Measurements from ENCODE around the gene SLC8A3. TPM values are rescaled to one million over a fixed set of nuclear protein-coding genes. Genes with fewer than 3 reads are reported as not detected.

The SLC8A3 gene
- total and polyA plus RNA-seq, 2 experiments from 2014 or later: 0.42 to 2.6 TPM

DNA sequence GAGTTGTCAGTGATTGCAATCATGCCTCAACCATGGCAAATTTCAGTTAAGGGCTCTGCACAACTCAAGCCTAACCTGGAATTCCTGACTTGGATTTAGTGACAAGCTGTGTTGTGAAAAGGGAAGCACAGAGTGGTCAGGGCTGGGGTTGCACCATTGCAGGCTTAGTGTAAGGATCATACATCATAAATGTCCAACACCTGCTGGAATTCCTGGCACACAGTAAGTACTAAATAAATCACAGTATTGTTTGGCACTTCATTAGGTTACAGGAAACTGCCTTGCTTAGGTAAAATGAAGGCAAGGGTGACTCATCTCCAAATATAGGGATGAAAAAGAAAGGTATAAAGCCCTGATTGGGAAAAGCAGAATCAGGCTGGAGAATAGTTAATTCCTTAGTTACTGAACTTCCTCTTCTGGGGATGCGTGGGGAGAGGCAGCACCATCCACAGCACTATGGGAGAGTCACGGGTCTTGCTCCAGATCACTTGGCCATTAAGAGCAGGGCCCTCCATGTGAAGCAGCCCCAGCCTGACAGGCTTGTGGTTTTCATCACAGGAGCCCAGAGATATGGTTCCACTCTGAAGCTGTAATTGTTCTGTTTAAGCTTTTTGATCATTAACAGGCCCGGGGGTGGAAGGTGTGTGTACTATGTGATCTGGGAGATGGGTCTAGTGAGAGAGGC lies 39.7 kb downstream of the SLC8A3 start:
- Histone ChIP-seq H3K4me2 (no peak overlapping the region), H3K79me2 (no peaks in the 10 kb centered on the region), H3K4me1 (ENCODE audit: insufficient read depth) (no peaks in the 10 kb centered on the region), H2AFZ (no peak overlapping the region), H3K27ac (no peak overlapping the region), H3K4me3 (no peak overlapping the region), H3K27me3 (peaks cover 4% of the 10 kb centered on the region), H3K9me2 (replicated peaks; ENCODE audit: insufficient read depth) (no peaks in the 10 kb centered on the region), H3K36me3 (replicated peaks; ENCODE audit: insufficient read depth, low read depth) (no peaks in the 10 kb centered on the region), H4K20me1 (ENCODE audit: insufficient read depth, poor library complexity, severe bottlenecking) (no peaks in the 10 kb centered on the region), H3K9me3 (ENCODE audit: low read depth) (no peaks in the 10 kb centered on the region)
- no peak for DNase-seq (ENCODE audit: low spot score)
- WGBS (ENCODE audit: low lambda C conversion rate, missing lambda C conversion rate): 32% methylated on average over 3 of the region's 3 CpGs
- TF ChIP-seq EZH2 (IDR thresholded peaks at IDR 0.05; ENCODE audit: borderline replicate concordance): no peak
- TF ChIP-seq, protein P1, sequence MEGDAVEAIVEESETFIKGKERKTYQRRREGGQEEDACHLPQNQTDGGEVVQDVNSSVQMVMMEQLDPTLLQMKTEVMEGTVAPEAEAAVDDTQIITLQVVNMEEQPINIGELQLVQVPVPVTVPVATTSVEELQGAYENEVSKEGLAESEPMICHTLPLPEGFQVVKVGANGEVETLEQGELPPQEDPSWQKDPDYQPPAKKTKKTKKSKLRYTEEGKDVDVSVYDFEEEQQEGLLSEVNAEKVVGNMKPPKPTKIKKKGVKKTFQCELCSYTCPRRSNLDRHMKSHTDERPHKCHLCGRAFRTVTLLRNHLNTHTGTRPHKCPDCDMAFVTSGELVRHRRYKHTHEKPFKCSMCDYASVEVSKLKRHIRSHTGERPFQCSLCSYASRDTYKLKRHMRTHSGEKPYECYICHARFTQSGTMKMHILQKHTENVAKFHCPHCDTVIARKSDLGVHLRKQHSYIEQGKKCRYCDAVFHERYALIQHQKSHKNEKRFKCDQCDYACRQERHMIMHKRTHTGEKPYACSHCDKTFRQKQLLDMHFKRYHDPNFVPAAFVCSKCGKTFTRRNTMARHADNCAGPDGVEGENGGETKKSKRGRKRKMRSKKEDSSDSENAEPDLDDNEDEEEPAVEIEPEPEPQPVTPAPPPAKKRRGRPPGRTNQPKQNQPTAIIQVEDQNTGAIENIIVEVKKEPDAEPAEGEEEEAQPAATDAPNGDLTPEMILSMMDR (IDR thresholded peaks at IDR 0.05; ENCODE audit: poor library complexity): no peak
- no peak for TF ChIP-seq EZH2phosphoT487 (IDR thresholded peaks at IDR 0.05; ENCODE audit: low read depth, severe bottlenecking, unreplicated experiment)

DNA sequence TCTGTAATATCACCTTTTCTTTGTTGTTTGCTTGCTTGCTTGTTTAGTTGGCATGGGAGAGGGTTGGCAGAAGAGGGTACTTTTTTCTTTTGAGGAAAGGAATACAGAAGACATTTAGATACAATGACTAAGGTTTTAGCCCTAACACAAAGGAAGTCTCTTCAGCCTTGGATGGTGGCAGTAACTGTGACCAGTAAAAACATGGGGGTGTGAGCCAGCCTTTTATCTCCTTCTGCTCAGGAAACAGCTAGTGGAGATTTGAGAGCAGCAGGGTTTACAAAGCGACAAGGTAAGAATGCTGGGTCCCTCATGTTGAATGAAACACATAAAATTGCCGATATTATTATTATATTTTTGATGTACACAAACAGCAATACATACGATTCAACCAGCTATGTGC lies 40.4 kb downstream of the SLC8A3 start:
- Histone ChIP-seq H3K4me1 (ENCODE audit: insufficient read depth) (no peaks in the 10 kb centered on the region), H3K79me2 (no peaks in the 10 kb centered on the region), H3K27ac (no peak overlapping the region), H3K4me2 (no peak overlapping the region), H3K4me3 (no peak overlapping the region), H3K9me2 (replicated peaks; ENCODE audit: insufficient read depth) (no peaks in the 10 kb centered on the region), H3K9me3 (ENCODE audit: low read depth) (no peaks in the 10 kb centered on the region), H3K27me3 (peaks cover 4% of the 10 kb centered on the region), H3K36me3 (replicated peaks; ENCODE audit: insufficient read depth, low read depth) (no peaks in the 10 kb centered on the region), H2AFZ (no peak overlapping the region), H4K20me1 (ENCODE audit: insufficient read depth, poor library complexity, severe bottlenecking) (no peaks in the 10 kb centered on the region)
- TF ChIP-seq, protein P1 (IDR thresholded peaks at IDR 0.05; ENCODE audit: poor library complexity): no peak
- TF ChIP-seq EZH2phosphoT487 (IDR thresholded peaks at IDR 0.05; ENCODE audit: low read depth, severe bottlenecking, unreplicated experiment): no peak
- no peak for TF ChIP-seq EZH2 (IDR thresholded peaks at IDR 0.05; ENCODE audit: borderline replicate concordance)
- no peak for DNase-seq (ENCODE audit: low spot score)
- WGBS (ENCODE audit: low lambda C conversion rate, missing lambda C conversion rate): 83% methylated on average over 3 of the region's 3 CpGs

DNA sequence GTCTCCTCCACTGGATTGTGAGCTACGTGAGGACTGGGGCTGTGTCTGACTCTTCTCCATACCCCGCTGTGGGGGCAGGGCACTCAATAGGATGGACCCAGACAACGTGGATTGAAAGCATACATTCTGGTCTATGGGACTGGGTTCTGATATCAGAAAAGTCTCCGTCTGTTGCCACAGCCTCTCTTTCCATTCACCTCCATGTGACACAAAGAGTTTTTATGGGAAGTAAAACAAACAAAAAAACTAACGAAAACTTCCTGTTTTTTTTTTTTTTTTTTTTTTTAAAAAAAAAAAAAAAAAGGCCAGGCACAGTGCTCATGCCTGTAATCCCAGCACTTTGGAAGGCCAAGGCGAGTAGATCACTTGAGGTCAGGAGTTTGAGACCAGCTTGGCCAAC lies 44.7 kb downstream of the SLC8A3 start:
- Histone ChIP-seq H3K4me1 (ENCODE audit: insufficient read depth) (no peaks in the 10 kb centered on the region), H3K4me3 (no peak overlapping the region), H3K9me3 (ENCODE audit: low read depth) (no peaks in the 10 kb centered on the region), H3K9me2 (replicated peaks; ENCODE audit: insufficient read depth) (no peaks in the 10 kb centered on the region), H3K27me3 (peaks cover 11% of the 10 kb centered on the region), H4K20me1 (ENCODE audit: insufficient read depth, poor library complexity, severe bottlenecking) (no peaks in the 10 kb centered on the region), H3K27ac (no peak overlapping the region), H3K36me3 (replicated peaks; ENCODE audit: insufficient read depth, low read depth) (no peaks in the 10 kb centered on the region), H3K79me2 (no peaks in the 10 kb centered on the region), H3K4me2 (no peak overlapping the region), H2AFZ (no peak overlapping the region)
- WGBS (ENCODE audit: low lambda C conversion rate, missing lambda C conversion rate): 77% methylated on average over 6 of the region's 6 CpGs
- TF ChIP-seq, protein P1 (IDR thresholded peaks at IDR 0.05; ENCODE audit: poor library complexity): no peak
- TF ChIP-seq EZH2phosphoT487 (IDR thresholded peaks at IDR 0.05; ENCODE audit: low read depth, severe bottlenecking, unreplicated experiment) (no peak), EZH2 (IDR thresholded peaks at IDR 0.05; ENCODE audit: borderline replicate concordance) (no peak)
- DNase-seq (ENCODE audit: low spot score): no peak

All from hepatocyte (in vitro differentiated cells).